OCI-LY7 (cell line): Measurements from ENCODE around the gene WNT7A.

ENCODE experiments used
- EZH2phosphoT487 ChIP-seq: fragments of 200-600 bp; sonication (generic); IDR thresholded peaks from 2 replicates; pipeline ENCODE4 v1.6.1; 2018; ENCODE audit warnings: low read depth, borderline replicate concordance, mild to moderate bottlenecking, mixed run types, antibody characterized with exemption, low read length, moderate library complexity, mixed read lengths
- TF ChIP-seq, protein P1 (sequence below): fragments of 200-600 bp; sonication (generic); conservative IDR thresholded peaks from 2 replicates; pipeline ENCODE4 v1.5.1; 2014; ENCODE audit warnings: mild to moderate bottlenecking, antibody characterized with exemption, low read length, moderate library complexity, mixed read lengths

- TF ChIP-seq, protein P1, sequence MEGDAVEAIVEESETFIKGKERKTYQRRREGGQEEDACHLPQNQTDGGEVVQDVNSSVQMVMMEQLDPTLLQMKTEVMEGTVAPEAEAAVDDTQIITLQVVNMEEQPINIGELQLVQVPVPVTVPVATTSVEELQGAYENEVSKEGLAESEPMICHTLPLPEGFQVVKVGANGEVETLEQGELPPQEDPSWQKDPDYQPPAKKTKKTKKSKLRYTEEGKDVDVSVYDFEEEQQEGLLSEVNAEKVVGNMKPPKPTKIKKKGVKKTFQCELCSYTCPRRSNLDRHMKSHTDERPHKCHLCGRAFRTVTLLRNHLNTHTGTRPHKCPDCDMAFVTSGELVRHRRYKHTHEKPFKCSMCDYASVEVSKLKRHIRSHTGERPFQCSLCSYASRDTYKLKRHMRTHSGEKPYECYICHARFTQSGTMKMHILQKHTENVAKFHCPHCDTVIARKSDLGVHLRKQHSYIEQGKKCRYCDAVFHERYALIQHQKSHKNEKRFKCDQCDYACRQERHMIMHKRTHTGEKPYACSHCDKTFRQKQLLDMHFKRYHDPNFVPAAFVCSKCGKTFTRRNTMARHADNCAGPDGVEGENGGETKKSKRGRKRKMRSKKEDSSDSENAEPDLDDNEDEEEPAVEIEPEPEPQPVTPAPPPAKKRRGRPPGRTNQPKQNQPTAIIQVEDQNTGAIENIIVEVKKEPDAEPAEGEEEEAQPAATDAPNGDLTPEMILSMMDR, result no peak
- TF ChIP-seq EZH2phosphoT487, result no peak
These were observed 91.1 kb downstream of the WNT7A start for GRCh38 chr3:13788522-13789424.
